ENCODE results near the gene IFI44L.

IFI44L gene

DNA sequence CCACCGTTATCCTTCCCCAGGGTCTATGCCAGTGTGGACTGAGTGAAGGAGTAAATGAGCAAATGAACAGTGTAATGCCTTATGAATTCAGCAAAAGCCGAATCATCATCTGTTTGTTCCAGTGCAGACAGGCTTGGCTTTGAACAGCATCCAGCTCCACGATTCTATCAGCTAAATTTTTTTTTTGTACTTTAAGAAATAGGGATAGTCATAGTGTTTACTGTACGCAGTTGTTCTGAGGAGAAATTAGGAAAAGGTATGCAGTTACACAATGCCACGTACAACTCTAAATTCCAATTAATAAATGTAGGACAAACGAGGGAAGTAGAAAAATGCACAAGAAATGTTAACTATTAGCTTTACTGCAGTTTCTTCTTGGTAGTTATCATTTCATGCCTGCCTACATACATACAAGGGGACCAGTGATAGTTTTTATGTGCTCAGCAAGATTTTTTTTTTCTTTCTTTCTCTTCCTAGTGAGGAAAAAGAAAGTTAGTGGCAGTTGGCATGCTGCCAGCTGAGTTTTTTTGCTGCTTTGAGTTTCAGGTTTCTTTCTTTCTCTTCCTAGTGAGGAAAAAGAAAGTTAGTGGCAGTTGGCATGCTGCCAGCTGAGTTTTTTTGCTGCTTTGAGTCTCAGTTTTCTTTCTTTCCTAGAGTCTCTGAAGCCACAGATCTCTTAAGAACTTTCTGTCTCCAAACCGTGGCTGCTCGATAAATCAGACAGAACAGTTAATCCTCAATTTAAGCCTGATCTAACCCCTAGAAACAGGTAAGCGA, at the start of gene IFI44L:
TSS of gene IFI44L (plus strand) at position 646 of the 777 bp plus-strand sequence. CDS start 7,468 bp downstream, outside the sequence.
- TF ChIP-seq CTCF (IDR thresholded peaks at IDR 0.05; ENCODE audit: low read depth, low read length, missing control alignments): no peak
- DNase-seq (ENCODE audit: low read depth): peak; percentile 60

GRCh38 chr1:78570539-78570938, 49.7 kb upstream of the IFI44L start:
- no peak for DNase-seq (ENCODE audit: low read depth)
- no peak for TF ChIP-seq CTCF (IDR thresholded peaks at IDR 0.05; ENCODE audit: low read depth, low read length, missing control alignments)
- no peak overlapping the region for H3K4me3 ChIP-seq (ENCODE audit: low read depth, low read length)

More for the DNA sequence above, at the start of gene IFI44L:
- peak within 1 kb of the TSS; percentile 68 for H3K4me3 ChIP-seq (ENCODE audit: low read depth, low read length)

DNA sequence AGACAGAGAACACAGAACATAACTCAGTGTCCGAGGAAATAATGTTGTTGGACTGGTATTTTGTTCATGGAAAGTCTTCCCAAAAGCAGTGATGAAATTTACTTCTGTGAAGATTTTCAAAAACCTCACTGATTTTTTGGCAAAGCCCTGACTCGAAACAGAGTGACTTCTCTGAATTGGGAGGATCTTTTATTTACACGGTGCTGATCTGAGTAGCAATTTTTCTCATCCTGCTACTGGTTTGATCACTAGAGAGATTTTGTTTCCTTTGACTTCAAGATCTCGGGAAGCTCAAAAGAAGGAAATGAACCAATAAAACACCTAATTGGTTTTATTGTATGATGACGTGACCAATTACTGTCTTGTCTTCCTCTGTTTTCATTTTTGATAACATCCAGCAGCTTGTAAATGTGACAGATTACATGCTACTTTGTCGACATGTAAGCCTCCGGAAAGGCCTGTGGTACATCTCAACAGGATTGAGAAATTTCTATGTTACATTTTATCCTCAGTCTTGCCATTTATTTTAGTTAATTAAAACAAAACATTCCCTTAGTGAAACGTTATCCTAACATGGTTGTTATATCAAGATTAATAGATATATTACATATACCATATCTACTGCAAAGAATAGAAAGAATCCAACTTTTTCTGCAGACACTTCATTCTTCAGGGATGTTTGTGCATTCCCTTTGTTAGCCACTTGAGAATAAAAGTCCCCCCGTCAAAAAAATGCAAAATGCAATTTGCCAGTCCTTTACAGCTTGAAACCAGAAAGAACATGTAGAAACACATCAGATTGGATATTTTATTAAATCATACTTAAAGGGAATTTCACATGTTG, 42.8 kb upstream of the IFI44L start:
- no peak for DNase-seq (ENCODE audit: low read depth)
- no peak for TF ChIP-seq CTCF (IDR thresholded peaks at IDR 0.05; ENCODE audit: low read depth, low read length, missing control alignments)
- H3K4me3 ChIP-seq (ENCODE audit: low read depth, low read length): no peak overlapping the region

DNA sequence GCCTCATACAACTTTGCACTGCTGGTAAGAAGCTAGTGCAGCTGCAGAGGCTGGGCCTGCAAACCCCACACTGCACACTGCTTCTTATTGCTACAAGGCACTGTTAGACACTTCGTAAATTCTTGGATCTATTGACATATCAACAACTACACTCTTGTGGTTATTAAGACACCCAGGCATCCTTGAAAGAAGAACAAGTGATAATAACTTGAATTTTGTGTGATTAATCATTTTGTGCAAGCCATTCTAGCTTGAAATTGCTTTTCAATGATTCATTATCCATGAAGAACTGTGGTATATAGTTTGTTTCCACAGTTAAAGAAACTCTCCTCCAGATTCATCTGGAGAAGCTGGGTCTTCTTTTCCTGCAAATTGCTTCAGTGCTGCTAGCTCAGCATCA, 33.7 kb upstream of the IFI44L start:
- no peak for DNase-seq (ENCODE audit: low read depth)
- no peak for TF ChIP-seq CTCF (IDR thresholded peaks at IDR 0.05; ENCODE audit: low read depth, low read length, missing control alignments)
- H3K4me3 ChIP-seq (ENCODE audit: low read depth, low read length): no peak overlapping the region

DNA sequence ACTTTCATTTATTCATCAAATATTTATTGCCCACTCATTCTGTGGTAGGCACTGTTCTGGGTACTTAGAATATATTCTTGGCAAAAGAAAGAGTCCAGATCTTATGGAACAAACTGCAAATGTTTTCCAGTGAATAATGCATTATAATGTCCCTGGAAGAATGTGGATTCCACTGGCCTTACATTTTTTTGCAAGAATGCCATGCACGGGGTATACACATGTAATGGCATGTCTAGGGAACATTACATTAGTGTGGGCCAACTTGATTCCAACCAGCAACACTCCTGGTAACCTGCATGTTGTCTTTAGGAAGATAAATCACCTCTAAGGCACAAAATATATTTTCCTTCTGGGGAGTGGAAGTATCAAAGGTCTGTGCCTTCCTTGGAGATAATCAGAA, 33.0 kb upstream of the IFI44L start:
- no peak for DNase-seq (ENCODE audit: low read depth)
- no peak for TF ChIP-seq CTCF (IDR thresholded peaks at IDR 0.05; ENCODE audit: low read depth, low read length, missing control alignments)
- no peak overlapping the region for H3K4me3 ChIP-seq (ENCODE audit: low read depth, low read length)

DNA sequence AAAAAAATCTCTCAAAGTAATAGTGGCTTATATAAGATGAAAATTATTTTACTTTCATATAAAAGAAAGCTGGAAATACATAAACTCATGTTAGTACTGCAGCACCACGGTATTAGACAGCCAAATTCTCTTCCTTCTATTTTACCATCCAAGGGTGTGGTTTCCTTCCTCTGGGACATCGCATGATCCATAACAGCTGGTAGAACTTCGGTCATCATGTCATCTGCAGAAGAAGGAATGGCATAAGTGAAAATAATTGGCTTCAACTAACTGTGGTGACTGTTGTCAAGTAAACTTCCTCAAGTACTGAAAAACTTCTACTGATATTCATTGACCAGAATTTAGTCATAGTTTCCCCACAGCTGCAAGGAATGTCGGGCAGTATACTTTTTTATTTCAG, 28.3 kb upstream of the IFI44L start:
- no peak for TF ChIP-seq CTCF (IDR thresholded peaks at IDR 0.05; ENCODE audit: low read depth, low read length, missing control alignments)

More for the DNA sequence above, 28.3 kb upstream of the IFI44L start:
- no peak for DNase-seq (ENCODE audit: low read depth)
- H3K4me3 ChIP-seq (ENCODE audit: low read depth, low read length): no peak overlapping the region

Measured in GM12864 (cell line).